AG09309 (cell line): ENCODE results near the gene ATP2B2.

Experiments
- DNase-seq: peaks from one replicate; pipeline ENCODE4 v3.0.0-alpha.2; 2010; ENCODE audit warnings: low read depth
- H3K4me3 ChIP-seq: 2 replicates; pipeline ENCODE4 v1.5.1; 2011; ENCODE audit warnings: mild to moderate bottlenecking, low read depth, low read length, moderate library complexity; ENCODE audit not compliant: control insufficient read depth
- CTCF ChIP-seq: IDR thresholded peaks from 2 replicates; pipeline ENCODE4 v1.5.1; 2011; ENCODE audit warnings: mild to moderate bottlenecking, low read depth, low read length, inconsistent platforms; ENCODE audit not compliant: insufficient read depth, control insufficient read depth; ENCODE audit errors: missing control alignments

Gene ATP2B2

GRCh38 chr3:10392906-10393461 lies 112.4 kb downstream of the ATP2B2 start:
- no peak for TF ChIP-seq CTCF
- DNase-seq, result no peak
- no peak overlapping the region for H3K4me3 ChIP-seq

- DNase-seq, result no peak
- TF ChIP-seq CTCF, result peak; percentile 32
- no peak overlapping the region for H3K4me3 ChIP-seq
Observed at GRCh38 chr3:10392244-10392643, 113.1 kb downstream of the ATP2B2 start.

- no peak overlapping the region for H3K4me3 ChIP-seq
- no peak for DNase-seq
- no peak for TF ChIP-seq CTCF
Observed at GRCh38 chr3:10391391-10391790, 114.0 kb downstream of the ATP2B2 start.

GRCh38 chr3:10390641-10391373 lies 114.6 kb downstream of the ATP2B2 start:
- no peak for DNase-seq
- no peak for TF ChIP-seq CTCF
- H3K4me3 ChIP-seq, result no peak overlapping the region

- no peak for TF ChIP-seq CTCF
- DNase-seq, result no peak
- H3K4me3 ChIP-seq, result no peak overlapping the region
Observed at GRCh38 chr3:10389995-10390394, 115.4 kb downstream of the ATP2B2 start.

- H3K4me3 ChIP-seq, result no peak overlapping the region
- DNase-seq, result no peak
- no peak for TF ChIP-seq CTCF
Observed at GRCh38 chr3:10389339-10389738, 116.0 kb downstream of the ATP2B2 start.
